ENCODE results near the gene DIP2B.
"Not testable (repeated sequence)": the region's sequence is repeated elsewhere in the genome, so short reads cannot be mapped to it uniquely, and the experiment has no call there.

Gene DIP2B

DNA sequence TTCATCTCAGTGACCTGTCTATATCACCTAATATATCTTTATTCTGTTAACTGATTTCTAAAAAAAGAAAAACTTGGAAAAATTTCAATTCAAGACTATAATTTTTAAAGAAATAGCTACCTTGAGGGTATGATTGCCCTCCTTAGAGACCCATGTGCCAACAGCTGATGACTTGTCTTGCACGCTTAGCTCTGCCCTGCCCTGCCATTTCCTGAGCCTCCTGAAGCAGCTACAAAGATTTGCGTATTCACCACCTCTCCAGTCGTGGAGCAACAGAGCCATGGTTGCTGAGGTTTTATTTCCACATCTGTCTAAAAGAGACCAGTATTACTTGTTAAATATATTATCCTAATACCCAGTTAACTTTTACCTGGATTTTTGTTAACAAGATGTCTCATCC is 167.4 kb downstream of the DIP2B start:
- Histone ChIP-seq H3K4me3 (ENCODE audit: low read length) (no peak overlapping the region), H3K4me1 (ENCODE audit: control insufficient read depth, low read depth, low read length) (no peaks in the 10 kb centered on the region), H3K36me3 (ENCODE audit: control insufficient read depth, low read depth, low read length) (peaks cover 24% of the 10 kb centered on the region), H3K9ac (ENCODE audit: low read length) (no peak overlapping the region), H3K27me3 (ENCODE audit: control insufficient read depth, insufficient read depth, low read length) (no peaks in the 10 kb centered on the region), H3K9me3 (ENCODE audit: control insufficient read depth, low read depth, low read length) (no peaks in the 10 kb centered on the region), H3K27ac (ENCODE audit: low read length) (no peak overlapping the region)

DNA sequence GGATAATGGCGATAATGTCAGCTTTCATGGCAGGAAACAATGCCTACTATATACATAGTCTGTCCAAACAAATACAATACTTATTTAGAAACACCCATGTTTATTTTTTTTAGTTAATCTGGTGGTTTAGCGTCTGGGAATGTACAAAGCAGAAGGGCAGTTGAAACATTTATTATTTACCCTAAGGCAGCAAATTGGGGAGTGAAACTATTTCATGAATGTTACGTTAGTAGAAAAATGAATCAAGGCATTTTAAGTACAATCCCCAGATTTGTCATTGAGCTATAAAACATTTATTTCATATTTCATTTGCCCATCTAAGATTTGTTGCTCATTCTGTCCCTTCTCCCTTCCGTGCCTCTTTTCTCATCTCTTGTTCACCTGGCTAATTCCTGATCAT is 172.0 kb downstream of the DIP2B start:
- Histone ChIP-seq H3K36me3 (ENCODE audit: control insufficient read depth, low read depth, low read length) (peaks cover 29% of the 10 kb centered on the region), H3K9me3 (ENCODE audit: control insufficient read depth, low read depth, low read length) (no peaks in the 10 kb centered on the region), H3K9ac (ENCODE audit: low read length) (no peak overlapping the region), H3K4me3 (ENCODE audit: low read length) (no peak overlapping the region), H3K27ac (ENCODE audit: low read length) (no peak overlapping the region), H3K27me3 (ENCODE audit: control insufficient read depth, insufficient read depth, low read length) (no peaks in the 10 kb centered on the region), H3K4me1 (ENCODE audit: control insufficient read depth, low read depth, low read length) (no peaks in the 10 kb centered on the region)

DNA sequence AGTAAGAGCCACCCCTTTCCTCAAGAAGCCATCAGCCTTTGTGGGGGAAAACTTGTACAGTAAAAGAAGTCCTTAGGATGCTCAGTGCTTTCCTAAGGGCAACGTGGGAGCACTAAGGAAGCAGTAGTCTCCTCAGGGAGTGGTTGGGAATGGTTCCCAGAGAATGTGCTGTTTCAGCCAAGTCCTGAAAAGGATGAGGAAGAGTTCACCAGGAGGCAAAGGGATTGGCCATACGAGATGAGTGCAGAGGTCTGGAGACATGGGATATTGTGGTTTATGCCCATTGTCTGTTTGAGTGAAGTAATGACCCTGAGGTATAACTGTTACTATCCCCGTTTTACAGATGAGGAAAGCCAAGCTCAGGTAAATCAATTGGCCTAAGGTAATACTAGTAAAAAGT is 173.1 kb downstream of the DIP2B start:
- H3K4me1 ChIP-seq (ENCODE audit: control insufficient read depth, low read depth, low read length), result no peaks in the 10 kb centered on the region
- H3K27ac ChIP-seq (ENCODE audit: low read length), result no peak overlapping the region

DNA sequence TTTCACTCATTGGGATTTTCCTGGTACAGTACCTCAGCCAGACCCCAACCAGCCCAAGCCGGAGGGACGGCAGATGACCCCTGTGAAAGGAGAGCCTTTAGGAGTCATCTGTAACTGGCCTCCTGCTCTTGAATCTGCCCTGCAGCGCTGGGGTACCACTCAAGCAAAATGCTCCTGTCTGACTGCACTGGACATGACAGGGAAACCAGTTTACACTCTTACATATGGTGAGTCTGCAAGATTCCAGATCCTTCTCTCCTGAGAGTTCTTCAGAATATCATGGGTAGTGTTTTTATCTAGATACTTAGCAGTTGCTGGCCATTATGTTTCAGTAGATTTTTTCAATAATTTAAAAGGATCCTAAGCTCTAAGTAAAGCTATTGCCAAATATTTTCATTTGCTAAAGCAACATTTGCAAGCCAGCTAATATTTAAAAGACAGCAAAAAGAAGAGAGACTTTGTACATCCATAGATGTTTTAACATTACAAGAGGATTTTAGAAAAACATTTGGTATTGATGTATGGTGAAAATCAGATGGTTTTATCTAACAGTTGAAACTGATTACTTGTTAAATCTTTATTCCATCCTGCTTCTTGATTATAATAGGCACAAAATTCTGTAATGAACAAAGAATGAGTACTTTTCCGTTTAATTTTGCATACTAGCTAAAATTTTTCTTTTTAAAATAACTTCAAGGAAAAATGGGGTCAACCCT is 174.0 kb downstream of the DIP2B start:
- H3K36me3 ChIP-seq (ENCODE audit: control insufficient read depth, low read depth, low read length), result peaks cover 29% of the 10 kb centered on the region
- no peak overlapping the region for H3K27ac ChIP-seq (ENCODE audit: low read length)
- H3K9me3 ChIP-seq (ENCODE audit: control insufficient read depth, low read depth, low read length), result no peaks in the 10 kb centered on the region
- no peaks in the 10 kb centered on the region for H3K27me3 ChIP-seq (ENCODE audit: control insufficient read depth, insufficient read depth, low read length)
- H3K4me1 ChIP-seq (ENCODE audit: control insufficient read depth, low read depth, low read length), result no peaks in the 10 kb centered on the region
- H3K9ac ChIP-seq (ENCODE audit: low read length), result no peak overlapping the region
- no peak overlapping the region for H3K4me3 ChIP-seq (ENCODE audit: low read length)

More for the DNA sequence above, 173.1 kb downstream of the DIP2B start:
- H3K9ac ChIP-seq (ENCODE audit: low read length), result no peak overlapping the region
- H3K9me3 ChIP-seq (ENCODE audit: control insufficient read depth, low read depth, low read length), result no peaks in the 10 kb centered on the region
- H3K36me3 ChIP-seq (ENCODE audit: control insufficient read depth, low read depth, low read length), result peaks cover 29% of the 10 kb centered on the region
- no peaks in the 10 kb centered on the region for H3K27me3 ChIP-seq (ENCODE audit: control insufficient read depth, insufficient read depth, low read length)
- H3K4me3 ChIP-seq (ENCODE audit: low read length), result no peak overlapping the region

DNA sequence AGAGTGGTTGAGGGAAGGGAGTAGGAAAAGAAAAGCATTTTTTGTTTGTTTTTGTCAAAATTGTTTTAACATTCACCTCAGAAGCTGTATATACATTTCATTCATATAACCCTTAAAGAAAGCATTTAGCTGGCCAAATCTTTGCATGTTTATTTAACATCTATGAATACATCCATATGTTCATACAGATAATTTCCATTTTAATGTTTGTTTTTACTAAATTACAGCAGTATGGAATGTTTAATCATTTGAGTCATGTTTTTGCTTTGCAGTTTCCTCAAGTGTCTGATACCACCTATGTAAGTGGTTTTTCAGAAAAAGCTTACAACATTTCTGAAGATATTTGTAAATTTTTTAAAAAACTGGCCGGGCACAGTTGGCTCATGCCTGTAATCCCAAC is 174.8 kb downstream of the DIP2B start:
- no peak overlapping the region for H3K9ac ChIP-seq (ENCODE audit: low read length)
- H3K9me3 ChIP-seq (ENCODE audit: control insufficient read depth, low read depth, low read length), result no peaks in the 10 kb centered on the region
- H3K27ac ChIP-seq (ENCODE audit: low read length), result no peak overlapping the region
- no peak overlapping the region for H3K4me3 ChIP-seq (ENCODE audit: low read length)
- H3K4me1 ChIP-seq (ENCODE audit: control insufficient read depth, low read depth, low read length), result no peaks in the 10 kb centered on the region
- H3K36me3 ChIP-seq (ENCODE audit: control insufficient read depth, low read depth, low read length), result peaks cover 29% of the 10 kb centered on the region
- no peaks in the 10 kb centered on the region for H3K27me3 ChIP-seq (ENCODE audit: control insufficient read depth, insufficient read depth, low read length)

DNA sequence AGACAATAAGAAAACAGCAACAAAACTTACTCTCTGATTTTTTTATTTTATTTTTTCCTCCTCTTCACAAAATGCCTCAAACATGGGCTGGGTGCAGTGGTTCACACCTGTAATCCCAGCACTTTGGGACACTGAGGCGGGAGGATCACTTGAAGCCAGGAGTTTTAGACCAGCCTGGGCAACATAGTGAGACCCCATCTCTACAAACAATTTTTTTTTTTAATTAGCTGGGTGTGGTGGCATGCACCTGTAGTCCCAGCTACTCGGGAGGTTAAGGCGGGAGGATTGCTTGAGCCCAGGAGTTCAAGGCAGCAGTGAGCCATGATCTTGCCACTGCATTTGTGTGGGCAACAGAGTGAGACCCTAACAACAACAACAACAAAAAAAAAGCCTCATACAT is 176.3 kb downstream of the DIP2B start:
- not testable (repeated sequence) for H3K9me3 ChIP-seq (ENCODE audit: control insufficient read depth, low read depth, low read length); H3K9ac ChIP-seq (ENCODE audit: low read length); H3K4me1 ChIP-seq (ENCODE audit: control insufficient read depth, low read depth, low read length); H3K27ac ChIP-seq (ENCODE audit: low read length); H3K4me3 ChIP-seq (ENCODE audit: low read length); H3K27me3 ChIP-seq (ENCODE audit: control insufficient read depth, insufficient read depth, low read length)
- H3K36me3 ChIP-seq (ENCODE audit: control insufficient read depth, low read depth, low read length), result peaks cover 26% of the 10 kb centered on the region

DNA sequence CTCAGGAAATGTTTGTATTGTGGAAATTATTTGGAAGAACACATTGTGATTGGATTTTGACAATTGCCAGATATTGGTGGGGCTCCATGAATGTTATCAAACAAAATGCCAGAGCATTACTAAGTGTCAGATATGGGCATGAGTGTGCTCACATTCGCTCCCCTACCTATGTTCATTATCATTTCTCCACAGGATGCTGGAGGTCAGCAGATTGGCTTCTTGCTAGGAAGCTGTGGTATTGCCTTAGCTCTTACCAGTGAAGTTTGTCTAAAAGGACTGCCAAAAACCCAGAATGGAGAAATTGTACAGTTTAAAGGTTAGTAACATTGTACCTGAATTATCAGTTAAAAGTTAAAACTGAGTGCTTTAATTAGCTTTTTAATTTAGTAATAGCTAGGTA is 180.9 kb downstream of the DIP2B start:
- no peak overlapping the region for H3K9ac ChIP-seq (ENCODE audit: low read length)
- no peak overlapping the region for H3K27ac ChIP-seq (ENCODE audit: low read length)
- no peaks in the 10 kb centered on the region for H3K9me3 ChIP-seq (ENCODE audit: control insufficient read depth, low read depth, low read length)
- H3K4me1 ChIP-seq (ENCODE audit: control insufficient read depth, low read depth, low read length), result peaks cover 3% of the 10 kb centered on the region
- H3K27me3 ChIP-seq (ENCODE audit: control insufficient read depth, insufficient read depth, low read length), result no peaks in the 10 kb centered on the region
- peaks cover 15% of the 10 kb centered on the region for H3K36me3 ChIP-seq (ENCODE audit: control insufficient read depth, low read depth, low read length)
- no peak overlapping the region for H3K4me3 ChIP-seq (ENCODE audit: low read length)

DNA sequence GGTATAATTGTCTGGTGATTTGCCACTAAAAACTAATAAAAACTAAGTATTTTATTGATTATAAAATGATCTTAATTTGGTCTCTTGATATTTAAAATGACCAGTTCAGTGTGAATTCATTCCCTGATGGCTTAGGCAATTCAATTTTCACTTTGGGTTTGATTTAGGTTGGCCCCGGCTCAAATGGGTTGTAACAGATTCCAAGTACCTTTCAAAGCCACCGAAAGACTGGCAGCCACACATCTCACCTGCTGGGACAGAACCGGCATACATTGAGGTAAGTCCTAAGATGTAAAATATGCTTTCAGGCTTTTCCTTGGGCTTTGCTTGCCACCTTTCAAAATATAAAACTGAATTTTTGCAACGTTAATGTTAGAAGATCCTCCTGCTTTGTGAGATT is 181.6 kb downstream of the DIP2B start:
- peaks cover 19% of the 10 kb centered on the region for H3K36me3 ChIP-seq (ENCODE audit: control insufficient read depth, low read depth, low read length)
- H3K27ac ChIP-seq (ENCODE audit: low read length), result no peak overlapping the region
- no peak overlapping the region for H3K9ac ChIP-seq (ENCODE audit: low read length)
- peaks cover 3% of the 10 kb centered on the region for H3K4me1 ChIP-seq (ENCODE audit: control insufficient read depth, low read depth, low read length)
- no peak overlapping the region for H3K4me3 ChIP-seq (ENCODE audit: low read length)
- H3K9me3 ChIP-seq (ENCODE audit: control insufficient read depth, low read depth, low read length), result no peaks in the 10 kb centered on the region
- no peaks in the 10 kb centered on the region for H3K27me3 ChIP-seq (ENCODE audit: control insufficient read depth, insufficient read depth, low read length)

DNA sequence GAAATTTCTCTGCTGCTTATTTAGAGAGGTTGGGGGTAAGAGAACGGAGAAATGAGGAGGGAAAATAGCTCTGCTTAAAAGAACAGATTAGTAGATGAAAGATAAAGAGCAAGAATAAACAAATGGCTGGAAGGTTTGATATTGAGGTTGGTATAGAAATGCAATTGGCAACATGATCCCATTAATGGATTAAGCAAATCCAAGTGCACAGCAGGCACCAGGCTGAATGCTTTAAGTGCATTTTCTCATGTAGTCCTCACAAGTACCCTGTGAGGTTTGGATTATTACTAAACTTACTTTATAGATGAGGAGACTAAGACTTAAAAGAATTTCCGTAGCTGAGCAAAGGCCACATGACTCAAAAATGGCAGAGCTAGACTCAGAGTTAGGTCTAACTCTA is 182.2 kb downstream of the DIP2B start:
- peaks cover 3% of the 10 kb centered on the region for H3K4me1 ChIP-seq (ENCODE audit: control insufficient read depth, low read depth, low read length)
- H3K9me3 ChIP-seq (ENCODE audit: control insufficient read depth, low read depth, low read length), result no peaks in the 10 kb centered on the region
- H3K4me3 ChIP-seq (ENCODE audit: low read length), result no peak overlapping the region
- no peak overlapping the region for H3K9ac ChIP-seq (ENCODE audit: low read length)
- no peaks in the 10 kb centered on the region for H3K27me3 ChIP-seq (ENCODE audit: control insufficient read depth, insufficient read depth, low read length)
- no peak overlapping the region for H3K27ac ChIP-seq (ENCODE audit: low read length)
- peaks cover 21% of the 10 kb centered on the region for H3K36me3 ChIP-seq (ENCODE audit: control insufficient read depth, low read depth, low read length)

DNA sequence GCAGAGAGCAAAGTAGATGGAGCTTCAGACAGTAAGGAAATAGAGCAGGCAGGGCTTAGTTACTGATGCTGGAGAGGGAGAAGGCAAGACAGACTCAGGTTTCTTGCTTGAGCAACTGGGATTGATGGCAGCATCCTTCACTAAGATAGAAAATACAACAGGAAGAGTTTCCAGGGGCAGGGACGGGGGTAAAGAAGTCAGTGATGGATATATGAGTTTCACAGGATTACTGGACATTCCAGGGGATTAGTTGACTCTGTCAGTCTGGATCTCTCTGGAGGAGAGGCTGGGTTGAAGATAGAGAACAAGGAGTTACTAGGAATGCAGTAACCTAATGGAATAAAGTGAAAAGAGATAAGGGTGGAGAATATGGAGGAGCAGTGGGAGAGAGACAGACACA is 184.7 kb downstream of the DIP2B start:
- H3K4me1 ChIP-seq (ENCODE audit: control insufficient read depth, low read depth, low read length), result peaks cover 3% of the 10 kb centered on the region
- no peak overlapping the region for H3K27ac ChIP-seq (ENCODE audit: low read length)
- no peak overlapping the region for H3K4me3 ChIP-seq (ENCODE audit: low read length)
- H3K27me3 ChIP-seq (ENCODE audit: control insufficient read depth, insufficient read depth, low read length), result no peaks in the 10 kb centered on the region
- H3K9ac ChIP-seq (ENCODE audit: low read length), result no peak overlapping the region
- H3K9me3 ChIP-seq (ENCODE audit: control insufficient read depth, low read depth, low read length), result no peaks in the 10 kb centered on the region
- H3K36me3 ChIP-seq (ENCODE audit: control insufficient read depth, low read depth, low read length), result peaks cover 24% of the 10 kb centered on the region

DNA sequence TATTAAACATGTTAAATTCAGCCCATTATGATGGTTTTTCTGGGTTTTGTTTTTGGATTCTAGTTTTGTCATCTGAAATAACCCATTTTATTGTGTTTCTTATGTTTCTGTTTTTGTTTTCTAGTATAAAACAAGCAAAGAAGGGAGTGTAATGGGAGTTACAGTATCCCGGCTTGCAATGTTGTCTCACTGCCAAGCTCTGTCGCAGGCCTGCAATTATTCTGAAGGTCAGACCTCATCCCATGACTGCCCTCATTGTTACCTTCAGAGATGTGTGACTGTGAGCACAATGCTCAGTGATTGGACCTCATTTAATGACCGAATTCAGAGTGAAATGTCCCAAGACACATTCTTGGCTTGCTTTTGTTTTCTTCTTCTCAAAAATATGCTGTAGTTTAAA is 186.1 kb downstream of the DIP2B start:
- H3K4me3 ChIP-seq (ENCODE audit: low read length), result no peak overlapping the region
- H3K9ac ChIP-seq (ENCODE audit: low read length), result no peak overlapping the region
- H3K36me3 ChIP-seq (ENCODE audit: control insufficient read depth, low read depth, low read length), result peaks cover 29% of the 10 kb centered on the region
- H3K9me3 ChIP-seq (ENCODE audit: control insufficient read depth, low read depth, low read length), result no peaks in the 10 kb centered on the region
- no peaks in the 10 kb centered on the region for H3K27me3 ChIP-seq (ENCODE audit: control insufficient read depth, insufficient read depth, low read length)
- H3K4me1 ChIP-seq (ENCODE audit: control insufficient read depth, low read depth, low read length), result peaks cover 3% of the 10 kb centered on the region
- no peak overlapping the region for H3K27ac ChIP-seq (ENCODE audit: low read length)

DNA sequence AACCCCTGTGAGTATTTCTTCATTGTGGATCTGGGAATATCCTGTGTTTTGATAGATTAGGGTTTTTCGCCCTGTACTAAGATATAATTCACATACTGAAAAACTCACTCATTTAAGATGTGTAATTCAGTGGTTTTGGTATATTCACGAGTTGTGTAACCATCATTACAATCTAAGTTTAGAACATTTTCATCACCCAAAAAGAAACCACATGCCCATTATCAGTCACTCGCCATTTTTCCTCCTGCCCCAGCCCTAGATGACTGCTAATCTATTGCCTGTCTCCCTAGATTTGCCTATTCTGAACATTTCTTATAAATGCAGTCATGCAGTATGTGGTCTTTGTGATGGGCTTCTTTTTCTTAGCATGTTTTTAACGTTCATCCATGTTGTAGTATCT is 191.2 kb downstream of the DIP2B start:
- peaks cover 47% of the 10 kb centered on the region for H3K36me3 ChIP-seq (ENCODE audit: control insufficient read depth, low read depth, low read length)
- H3K4me1 ChIP-seq (ENCODE audit: control insufficient read depth, low read depth, low read length), result no peaks in the 10 kb centered on the region
- no peaks in the 10 kb centered on the region for H3K27me3 ChIP-seq (ENCODE audit: control insufficient read depth, insufficient read depth, low read length)
- H3K9me3 ChIP-seq (ENCODE audit: control insufficient read depth, low read depth, low read length), result no peaks in the 10 kb centered on the region
- no peak overlapping the region for H3K4me3 ChIP-seq (ENCODE audit: low read length)
- no peak overlapping the region for H3K9ac ChIP-seq (ENCODE audit: low read length)
- no peak overlapping the region for H3K27ac ChIP-seq (ENCODE audit: low read length)
